Measurements from ENCODE around the gene NPEPL1.

DNA sequence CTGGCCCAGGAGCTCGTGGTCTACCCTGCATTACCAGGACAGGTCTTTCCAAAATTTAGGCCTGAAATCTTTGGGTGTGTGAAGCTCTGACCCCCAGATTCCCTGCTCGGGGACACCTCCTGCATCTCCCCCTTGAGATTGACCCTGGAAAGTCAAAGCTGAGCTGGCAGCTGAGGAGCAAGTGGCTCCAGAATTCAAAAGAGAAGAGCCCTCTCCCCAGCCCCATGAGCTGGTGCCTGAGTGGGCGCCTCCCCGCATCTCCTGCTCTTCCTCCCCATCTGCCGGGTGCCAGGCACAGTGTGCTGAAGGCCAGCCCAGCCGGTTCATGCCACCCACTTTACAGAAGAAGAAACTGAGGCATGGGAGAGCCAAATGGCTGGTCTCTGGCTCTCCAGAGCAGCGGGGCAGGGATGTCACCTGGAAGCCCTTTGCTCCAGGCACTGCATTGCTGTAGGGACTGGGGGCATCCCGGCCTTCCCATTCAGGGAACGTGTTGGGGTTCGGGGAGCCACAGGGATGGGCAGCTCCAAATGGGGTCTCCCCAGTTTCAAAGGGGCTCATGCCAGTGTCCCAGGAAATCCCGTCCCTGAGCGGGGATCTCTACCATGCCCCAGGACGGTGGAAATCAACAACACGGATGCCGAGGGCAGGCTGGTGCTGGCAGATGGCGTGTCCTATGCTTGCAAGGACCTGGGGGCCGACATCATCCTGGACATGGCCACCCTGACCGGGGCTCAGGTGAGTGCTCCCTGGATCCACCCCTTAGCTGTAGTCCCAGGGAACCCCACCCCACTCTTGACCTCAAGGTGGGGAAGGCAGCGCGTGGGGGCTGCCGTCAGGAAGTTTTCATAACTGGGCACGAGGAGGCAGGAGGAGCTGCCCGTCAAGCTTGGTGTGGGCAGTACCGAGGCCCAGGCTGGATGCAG lies 20.5 kb downstream of the NPEPL1 start:
- TF ChIP-seq POLR2A (IDR thresholded peaks at IDR 0.05) = no peak
- TF ChIP-seq, protein P1, sequence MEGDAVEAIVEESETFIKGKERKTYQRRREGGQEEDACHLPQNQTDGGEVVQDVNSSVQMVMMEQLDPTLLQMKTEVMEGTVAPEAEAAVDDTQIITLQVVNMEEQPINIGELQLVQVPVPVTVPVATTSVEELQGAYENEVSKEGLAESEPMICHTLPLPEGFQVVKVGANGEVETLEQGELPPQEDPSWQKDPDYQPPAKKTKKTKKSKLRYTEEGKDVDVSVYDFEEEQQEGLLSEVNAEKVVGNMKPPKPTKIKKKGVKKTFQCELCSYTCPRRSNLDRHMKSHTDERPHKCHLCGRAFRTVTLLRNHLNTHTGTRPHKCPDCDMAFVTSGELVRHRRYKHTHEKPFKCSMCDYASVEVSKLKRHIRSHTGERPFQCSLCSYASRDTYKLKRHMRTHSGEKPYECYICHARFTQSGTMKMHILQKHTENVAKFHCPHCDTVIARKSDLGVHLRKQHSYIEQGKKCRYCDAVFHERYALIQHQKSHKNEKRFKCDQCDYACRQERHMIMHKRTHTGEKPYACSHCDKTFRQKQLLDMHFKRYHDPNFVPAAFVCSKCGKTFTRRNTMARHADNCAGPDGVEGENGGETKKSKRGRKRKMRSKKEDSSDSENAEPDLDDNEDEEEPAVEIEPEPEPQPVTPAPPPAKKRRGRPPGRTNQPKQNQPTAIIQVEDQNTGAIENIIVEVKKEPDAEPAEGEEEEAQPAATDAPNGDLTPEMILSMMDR (IDR thresholded peaks at IDR 0.05) = no peak
